WTC11 (cell line): Measurements from ENCODE around the gene SLC8B1. TPM values are rescaled to one million over a fixed set of nuclear protein-coding genes. Genes with fewer than 3 reads are reported as not detected.

Experiments
- ATAC-seq: fragments of 200-7000 bp; cut with Tn5 transposase; 2 replicates; pipeline ENCODE4 v1.10.0; 2021; ENCODE audit warnings: mild to moderate bottlenecking, moderate library complexity
- CTCF ChIA-PET: fragments of 300-600 bp; sonication (Branson Sonifier 250); formaldehyde crosslinking; loops from one replicate; lab custom pipeline; 2021; ENCODE audit warnings: antibody characterized with exemption; lab: Charles Lee
- POLR2A ChIA-PET: fragments of 350-600 bp; sonication (Branson Sonifier 250); formaldehyde crosslinking; loops from one replicate; lab custom pipeline; 2021; ENCODE audit warnings: antibody characterized with exemption; lab: Charles Lee
- DNase-seq: peaks from one replicate; pipeline ENCODE4 v3.0.0; 2021; ENCODE audit warnings: low spot score
- H3K27ac Mint-ChIP-seq: 2 replicates; pipeline ENCODE4 v1.8.0; 2021; ENCODE audit warnings: mixed read lengths
- H3K27me3 Mint-ChIP-seq: 2 replicates; pipeline ENCODE4 v1.8.0; 2021; ENCODE audit warnings: low read depth, mild to moderate bottlenecking, moderate library complexity, mixed read lengths
- H3K36me3 Mint-ChIP-seq: 2 replicates; pipeline ENCODE4 v1.8.0; 2021; ENCODE audit warnings: mixed read lengths
- H3K4me1 Mint-ChIP-seq: 2 replicates; pipeline ENCODE4 v1.8.0; 2022; ENCODE audit warnings: mixed read lengths
- H3K4me3 Mint-ChIP-seq: 2 replicates; pipeline ENCODE4 v1.8.0; 2021; ENCODE audit warnings: mild to moderate bottlenecking, moderate library complexity, mixed read lengths
- H3K9me3 Mint-ChIP-seq: 2 replicates; pipeline ENCODE4 v1.8.0; 2021; ENCODE audit warnings: mixed read lengths
- ATF1 ChIP-seq: sonication (generic); formaldehyde crosslinking; IDR thresholded peaks from 2 replicates; pipeline ENCODE4 v1.8.1; 2023; ENCODE audit warnings: mild to moderate bottlenecking, moderate library complexity, missing genetic modification reagents
- ATF2 ChIP-seq: sonication (generic); formaldehyde crosslinking; IDR thresholded peaks from 2 replicates; pipeline ENCODE4 v1.8.1; 2022; ENCODE audit warnings: low read depth, missing genetic modification reagents, borderline replicate concordance
- FOXJ3 ChIP-seq: sonication (generic); formaldehyde crosslinking; IDR thresholded peaks from 2 replicates; pipeline ENCODE4 v1.9.0; 2021; ENCODE audit warnings: missing genetic modification reagents, mild to moderate bottlenecking, borderline replicate concordance
- HMGA2 ChIP-seq: fragments of 250-450 bp; sonication (Bioruptor Pico); IDR thresholded peaks from 2 replicates; pipeline ENCODE4 v1.4.0; 2021; ENCODE audit warnings: mild to moderate bottlenecking, moderate library complexity
- MYBL2 ChIP-seq: sonication (generic); formaldehyde crosslinking; IDR thresholded peaks from 2 replicates; pipeline ENCODE4 v1.8.1; 2023; ENCODE audit warnings: mild to moderate bottlenecking, moderate library complexity, missing genetic modification reagents
- NFATC4 ChIP-seq: fragments of 250-450 bp; sonication (Bioruptor Pico); IDR thresholded peaks from 2 replicates; pipeline ENCODE4 v1.9.0; 2021; ENCODE audit warnings: mild to moderate bottlenecking
- NR1H2 ChIP-seq: sonication (generic); formaldehyde crosslinking; IDR thresholded peaks from 2 replicates; pipeline ENCODE4 v1.9.0; 2021; ENCODE audit warnings: mild to moderate bottlenecking, moderate library complexity, missing genetic modification reagents
- OVOL2 ChIP-seq: fragments of 250-450 bp; sonication (Bioruptor Pico); IDR thresholded peaks from 2 replicates; pipeline ENCODE4 v1.9.0; 2021; ENCODE audit warnings: mild to moderate bottlenecking, borderline replicate concordance
- RORB ChIP-seq: fragments of 250-450 bp; sonication (Bioruptor Pico); IDR thresholded peaks from 2 replicates; pipeline ENCODE4 v1.9.0; 2021; ENCODE audit warnings: mild to moderate bottlenecking
- SP1 ChIP-seq: sonication (generic); formaldehyde crosslinking; conservative IDR thresholded peaks from 2 replicates; pipeline ENCODE4 v1.8.1; 2022; ENCODE audit warnings: missing genetic modification reagents
- STAT6 ChIP-seq: sonication (generic); formaldehyde crosslinking; conservative IDR thresholded peaks from 2 replicates; pipeline ENCODE4 v1.8.1; 2023; ENCODE audit warnings: mild to moderate bottlenecking, low read depth, missing genetic modification reagents, moderate library complexity
- TEAD4 ChIP-seq: sonication (generic); formaldehyde crosslinking; IDR thresholded peaks from 2 replicates; pipeline ENCODE4 v1.8.0; 2022; ENCODE audit warnings: mild to moderate bottlenecking, missing genetic modification reagents
- TP53 ChIP-seq: sonication (generic); formaldehyde crosslinking; IDR thresholded peaks from 2 replicates; pipeline ENCODE4 v1.8.1; 2023; ENCODE audit warnings: mild to moderate bottlenecking, missing genetic modification reagents
- ZNF671 ChIP-seq: fragments of 250-450 bp; sonication (Bioruptor Pico); IDR thresholded peaks from 2 replicates; pipeline ENCODE4 v1.8.0; 2021; ENCODE audit warnings: mild to moderate bottlenecking
- microRNA-seq: library from miRNA; unstranded; fragments of <30 nt; microRNA quantifications from one replicate; pipeline ENCODE4 v1.2.0, GENCODE V29; 2022; ENCODE audit warnings: borderline number of aligned reads
- total RNA-seq: library from RNA; stranded (reverse); gene quantifications from 3 replicates; pipeline ENCODE4 v1.2.3, GENCODE V29; 2021
- TF ChIP-seq, protein P1 (sequence below): sonication (generic); formaldehyde crosslinking; IDR thresholded peaks from 2 replicates; pipeline ENCODE4 v1.8.0; 2022; ENCODE audit warnings: mild to moderate bottlenecking, missing genetic modification reagents
- TF ChIP-seq, protein P2 (sequence below): sonication (generic); formaldehyde crosslinking; IDR thresholded peaks from 2 replicates; pipeline ENCODE4 v1.8.0; 2022; ENCODE audit warnings: missing genetic modification reagents
- TF ChIP-seq, protein P3 (sequence below): sonication (generic); formaldehyde crosslinking; IDR thresholded peaks from 2 replicates; pipeline ENCODE4 v1.8.1; 2022; ENCODE audit warnings: low read depth, mild to moderate bottlenecking, moderate library complexity, missing genetic modification reagents, borderline replicate concordance
- TF ChIP-seq, protein P4 (sequence below): fragments of 250-450 bp; sonication (Bioruptor Pico); IDR thresholded peaks from 2 replicates; pipeline ENCODE4 v2.1.2; 2022; ENCODE audit warnings: mild to moderate bottlenecking, moderate library complexity

Gene SLC8B1
- total RNA-seq, 1 experiment from 2014 or later: 13.8 TPM

DNA sequence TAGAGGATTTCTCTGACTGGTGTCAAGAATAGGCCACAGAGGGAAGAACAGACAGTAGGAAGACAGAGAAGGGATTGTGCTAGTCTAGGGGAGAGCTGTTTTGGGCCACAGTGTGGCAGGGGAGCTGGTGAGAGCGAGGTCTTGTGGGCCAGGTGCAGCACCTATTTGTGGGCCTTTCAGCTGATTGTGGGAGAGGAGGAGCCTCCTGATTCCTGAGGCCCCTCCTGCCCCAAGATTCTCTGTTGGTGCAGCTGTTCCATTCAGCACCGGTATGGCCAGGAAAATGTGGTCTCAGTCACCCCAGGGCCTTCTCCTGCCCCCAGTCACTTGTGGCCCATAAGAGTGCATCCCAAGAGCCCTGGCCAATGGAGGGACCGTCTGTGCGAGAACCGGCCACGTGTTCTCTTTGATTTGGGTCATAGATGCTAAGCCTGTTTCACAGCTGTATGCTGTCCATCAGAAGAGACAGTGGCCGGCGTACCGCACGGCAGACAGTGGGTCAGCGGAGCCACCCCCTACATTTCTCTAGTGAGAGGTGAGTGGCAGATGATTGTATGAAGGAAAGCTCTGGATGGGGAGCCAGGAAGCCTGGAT lies 86.0 kb downstream of the SLC8B1 start:
- peaks cover 44% of the 10 kb centered on the region for H3K4me1 Mint-ChIP-seq
- TF ChIP-seq, protein P1, sequence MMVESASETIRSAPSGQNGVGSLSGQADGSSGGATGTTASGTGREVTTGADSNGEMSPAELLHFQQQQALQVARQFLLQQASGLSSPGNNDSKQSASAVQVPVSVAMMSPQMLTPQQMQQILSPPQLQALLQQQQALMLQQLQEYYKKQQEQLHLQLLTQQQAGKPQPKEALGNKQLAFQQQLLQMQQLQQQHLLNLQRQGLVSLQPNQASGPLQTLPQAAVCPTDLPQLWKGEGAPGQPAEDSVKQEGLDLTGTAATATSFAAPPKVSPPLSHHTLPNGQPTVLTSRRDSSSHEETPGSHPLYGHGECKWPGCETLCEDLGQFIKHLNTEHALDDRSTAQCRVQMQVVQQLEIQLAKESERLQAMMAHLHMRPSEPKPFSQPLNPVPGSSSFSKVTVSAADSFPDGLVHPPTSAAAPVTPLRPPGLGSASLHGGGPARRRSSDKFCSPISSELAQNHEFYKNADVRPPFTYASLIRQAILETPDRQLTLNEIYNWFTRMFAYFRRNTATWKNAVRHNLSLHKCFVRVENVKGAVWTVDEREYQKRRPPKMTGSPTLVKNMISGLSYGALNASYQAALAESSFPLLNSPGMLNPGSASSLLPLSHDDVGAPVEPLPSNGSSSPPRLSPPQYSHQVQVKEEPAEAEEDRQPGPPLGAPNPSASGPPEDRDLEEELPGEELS: no peak
- TF ChIP-seq FOXJ3 (no peak), NR1H2 (CRISPR knock-in tag) (no peak), TEAD4 (CRISPR knock-in tag) (no peak), SP1 (CRISPR knock-in tag) (no peak), ZNF671 (CRISPR knock-in tag) (no peak), NFATC4 (CRISPR knock-in tag) (no peak), ATF2 (no peak), RORB (no peak), HMGA2 (CRISPR knock-in tag) (no peak), TP53 (no peak), STAT6 (CRISPR knock-in tag) (no peak), MYBL2 (no peak), ATF1 (no peak), OVOL2 (CRISPR knock-in tag) (no peak)
- TF ChIP-seq, protein P2, sequence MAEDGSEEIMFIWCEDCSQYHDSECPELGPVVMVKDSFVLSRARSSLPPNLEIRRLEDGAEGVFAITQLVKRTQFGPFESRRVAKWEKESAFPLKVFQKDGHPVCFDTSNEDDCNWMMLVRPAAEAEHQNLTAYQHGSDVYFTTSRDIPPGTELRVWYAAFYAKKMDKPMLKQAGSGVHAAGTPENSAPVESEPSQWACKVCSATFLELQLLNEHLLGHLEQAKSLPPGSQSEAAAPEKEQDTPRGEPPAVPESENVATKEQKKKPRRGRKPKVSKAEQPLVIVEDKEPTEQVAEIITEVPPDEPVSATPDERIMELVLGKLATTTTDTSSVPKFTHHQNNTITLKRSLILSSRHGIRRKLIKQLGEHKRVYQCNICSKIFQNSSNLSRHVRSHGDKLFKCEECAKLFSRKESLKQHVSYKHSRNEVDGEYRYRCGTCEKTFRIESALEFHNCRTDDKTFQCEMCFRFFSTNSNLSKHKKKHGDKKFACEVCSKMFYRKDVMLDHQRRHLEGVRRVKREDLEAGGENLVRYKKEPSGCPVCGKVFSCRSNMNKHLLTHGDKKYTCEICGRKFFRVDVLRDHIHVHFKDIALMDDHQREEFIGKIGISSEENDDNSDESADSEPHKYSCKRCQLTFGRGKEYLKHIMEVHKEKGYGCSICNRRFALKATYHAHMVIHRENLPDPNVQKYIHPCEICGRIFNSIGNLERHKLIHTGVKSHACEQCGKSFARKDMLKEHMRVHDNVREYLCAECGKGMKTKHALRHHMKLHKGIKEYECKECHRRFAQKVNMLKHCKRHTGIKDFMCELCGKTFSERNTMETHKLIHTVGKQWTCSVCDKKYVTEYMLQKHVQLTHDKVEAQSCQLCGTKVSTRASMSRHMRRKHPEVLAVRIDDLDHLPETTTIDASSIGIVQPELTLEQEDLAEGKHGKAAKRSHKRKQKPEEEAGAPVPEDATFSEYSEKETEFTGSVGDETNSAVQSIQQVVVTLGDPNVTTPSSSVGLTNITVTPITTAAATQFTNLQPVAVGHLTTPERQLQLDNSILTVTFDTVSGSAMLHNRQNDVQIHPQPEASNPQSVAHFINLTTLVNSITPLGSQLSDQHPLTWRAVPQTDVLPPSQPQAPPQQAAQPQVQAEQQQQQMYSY (CRISPR knock-in tag): no peak
- TF ChIP-seq, protein P3, sequence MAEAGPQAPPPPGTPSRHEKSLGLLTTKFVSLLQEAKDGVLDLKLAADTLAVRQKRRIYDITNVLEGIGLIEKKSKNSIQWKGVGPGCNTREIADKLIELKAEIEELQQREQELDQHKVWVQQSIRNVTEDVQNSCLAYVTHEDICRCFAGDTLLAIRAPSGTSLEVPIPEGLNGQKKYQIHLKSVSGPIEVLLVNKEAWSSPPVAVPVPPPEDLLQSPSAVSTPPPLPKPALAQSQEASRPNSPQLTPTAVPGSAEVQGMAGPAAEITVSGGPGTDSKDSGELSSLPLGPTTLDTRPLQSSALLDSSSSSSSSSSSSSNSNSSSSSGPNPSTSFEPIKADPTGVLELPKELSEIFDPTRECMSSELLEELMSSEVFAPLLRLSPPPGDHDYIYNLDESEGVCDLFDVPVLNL (CRISPR knock-in tag): no peak
- TF ChIP-seq, protein P4, sequence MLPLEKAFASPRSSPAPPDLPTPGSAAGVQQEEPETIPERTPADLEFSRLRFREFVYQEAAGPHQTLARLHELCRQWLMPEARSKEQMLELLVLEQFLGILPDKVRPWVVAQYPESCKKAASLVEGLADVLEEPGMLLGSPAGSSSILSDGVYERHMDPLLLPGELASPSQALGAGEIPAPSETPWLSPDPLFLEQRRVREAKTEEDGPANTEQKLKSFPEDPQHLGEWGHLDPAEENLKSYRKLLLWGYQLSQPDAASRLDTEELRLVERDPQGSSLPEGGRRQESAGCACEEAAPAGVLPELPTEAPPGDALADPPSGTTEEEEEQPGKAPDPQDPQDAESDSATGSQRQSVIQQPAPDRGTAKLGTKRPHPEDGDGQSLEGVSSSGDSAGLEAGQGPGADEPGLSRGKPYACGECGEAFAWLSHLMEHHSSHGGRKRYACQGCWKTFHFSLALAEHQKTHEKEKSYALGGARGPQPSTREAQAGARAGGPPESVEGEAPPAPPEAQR (CRISPR knock-in tag): no peak
- CTCF ChIA-PET: interaction anchor here (1.7 kb wide), 1 partner anchor 177 kb away, joined by 5 read pairs; no protein-coding TSS in a partner anchor
- POLR2A ChIA-PET: interaction anchor here (1.0 kb wide), 1 partner anchor 28 kb away, joined by 3 read pairs; the partner anchor contains the start of gene TPCN1
- no peak overlapping the region for H3K4me3 Mint-ChIP-seq
- peaks cover 3% of the 10 kb centered on the region; the same call in 1 of the 2 replicates for H3K36me3 Mint-ChIP-seq
- peak overlapping the region; percentile 25 for H3K27ac Mint-ChIP-seq
- no peaks in the 10 kb centered on the region for H3K9me3 Mint-ChIP-seq
- H3K27me3 Mint-ChIP-seq: no peaks in the 10 kb centered on the region
- no peak for ATAC-seq
- DNase-seq: no peak

Small RNA genes within 50 kb of the gene (microRNA-seq; reads per million reads assigned to microRNA genes)
- gene MIR6762: not detected

Other genes with a start within 250 kb of the SLC8B1 start
- gene RASAL1, start 199.3 kb downstream of the SLC8B1 start, total RNA-seq: 6.9 to 8.1 TPM (median 8.0 TPM) in 3 replicates
- 0.30 to 0.94 TPM (median 0.37 TPM) in 3 replicates for gene CFAP73, start 185.4 kb downstream of the SLC8B1 start, total RNA-seq
- 120 to 151 TPM (median 123 TPM) in 3 replicates for gene DDX54, start 149.6 kb downstream of the SLC8B1 start, total RNA-seq
- 26.4 to 29.3 TPM (median 27.1 TPM) in 3 replicates for gene RITA1, start 149.4 kb downstream of the SLC8B1 start, total RNA-seq
- 29.0 to 32.7 TPM (median 30.7 TPM) in 3 replicates for gene TPCN1, start 113.6 kb downstream of the SLC8B1 start, total RNA-seq
- 34.8 to 39.4 TPM (median 35.6 TPM) in 3 replicates for gene PLBD2, start 23.5 kb upstream of the SLC8B1 start, total RNA-seq
- 0.21 to 0.46 TPM (median 0.31 TPM) in 3 replicates for gene SDS, start 68.8 kb upstream of the SLC8B1 start, total RNA-seq
- gene SDSL, start 87.3 kb upstream of the SLC8B1 start, total RNA-seq: 0.41 to 0.96 TPM (median 0.52 TPM) in 3 replicates
- 1.5 to 3.0 TPM (median 1.6 TPM) in 3 replicates for gene LHX5, start 136.8 kb upstream of the SLC8B1 start, total RNA-seq